GM12865 (cell line): ENCODE measurements around the gene PIEZO2.

Experiments used
- DNase-seq: peaks from one replicate; pipeline ENCODE4 v3.0.0; 2010; ENCODE audit warnings: low read depth
- H3K4me3 ChIP-seq: 2 replicates; pipeline ENCODE4 v1.5.1; 2011; ENCODE audit warnings: mild to moderate bottlenecking, low read depth, low read length, control low read depth
- CTCF ChIP-seq: IDR thresholded peaks from 2 replicates; pipeline ENCODE4 v1.5.1; 2011; ENCODE audit warnings: low read length, control low read depth, low read depth, inconsistent platforms; ENCODE audit not compliant: insufficient read depth; ENCODE audit errors: missing control alignments

Gene PIEZO2

GRCh38 chr18:11054497-11054896 lies 94.9 kb downstream of the PIEZO2 start:
- no peak for TF ChIP-seq CTCF
- H3K4me3 ChIP-seq: no peak overlapping the region
- DNase-seq: no peak

- no peak overlapping the region for H3K4me3 ChIP-seq
- DNase-seq: no peak
- no peak for TF ChIP-seq CTCF
Measured at GRCh38 chr18:11053293-11053692, 96.1 kb downstream of the PIEZO2 start.

GRCh38 chr18:11052800-11053199 lies 96.6 kb downstream of the PIEZO2 start:
- no peak for TF ChIP-seq CTCF
- peak; percentile 51 for DNase-seq
- H3K4me3 ChIP-seq: no peak overlapping the region

GRCh38 chr18:11051462-11051861 lies 97.9 kb downstream of the PIEZO2 start:
- H3K4me3 ChIP-seq: no peak overlapping the region
- no peak for TF ChIP-seq CTCF
- DNase-seq: no peak

- no peak for TF ChIP-seq CTCF
- no peak for DNase-seq
- H3K4me3 ChIP-seq: no peak overlapping the region
Measured at GRCh38 chr18:11050966-11051365, 98.4 kb downstream of the PIEZO2 start.

- DNase-seq: peak; percentile 14
- H3K4me3 ChIP-seq: no peak overlapping the region
- no peak for TF ChIP-seq CTCF
Measured at GRCh38 chr18:11047817-11048216, 101.6 kb downstream of the PIEZO2 start.

GRCh38 chr18:11047156-11047555 lies 102.2 kb downstream of the PIEZO2 start:
- TF ChIP-seq CTCF: no peak
- no peak for DNase-seq
- H3K4me3 ChIP-seq: no peak overlapping the region
